ENCODE data around the gene ALK. TPM values are rescaled to one million over a fixed set of nuclear protein-coding genes. Genes with fewer than 3 reads are reported as not detected.

ALK gene
- total and polyA plus RNA-seq, 2 donors (not counting 1 experiment from before 2014, with no cell fraction given) = not detected

GRCh38 chr2:29443151-29443550 lies 478.2 kb downstream of the ALK start:
- Histone ChIP-seq H3K27ac (ENCODE audit: low read length in 2 of 2) (no peak overlapping the region), H3K9me3 (ENCODE audit: control extremely low read depth in 1 of 3, control insufficient read depth in 2 of 3, insufficient read depth in 1 of 3, low read length in 2 of 3) (no peaks in the 10 kb centered on the region), H3K4me1 (ENCODE audit: control insufficient read depth in 2 of 2, insufficient read depth in 2 of 2, low read length in 2 of 2) (no peaks in the 10 kb centered on the region), H4K20me1 (ENCODE audit: control insufficient read depth, insufficient read depth, low read length, poor library complexity, severe bottlenecking) (no peaks in the 10 kb centered on the region), H3K36me3 (replicated peaks in 1 of 2; ENCODE audit: control extremely low read depth in 1 of 2, control insufficient read depth in 1 of 2, extremely low read depth in 1 of 2, insufficient read depth in 2 of 2, low read length in 1 of 2) (no peaks in the 10 kb centered on the region), H3K4me2 (replicated peaks; ENCODE audit: low read depth, low read length, poor library complexity, severe bottlenecking) (no peak overlapping the region), H3K27me3 (replicated peaks in 1 of 4; ENCODE audit: control extremely low read depth in 1 of 4, control insufficient read depth in 3 of 4, insufficient read depth in 4 of 4, low read length in 3 of 4) (no peaks in the 10 kb centered on the region), H3K9ac (ENCODE audit: low read length) (no peak overlapping the region), H3K79me2 (ENCODE audit: control insufficient read depth, insufficient read depth, low read length) (no peaks in the 10 kb centered on the region), H2AFZ (ENCODE audit: insufficient read depth, low read depth, low read length, poor library complexity, severe bottlenecking) (no peak overlapping the region), H3K4me3 (ENCODE audit: control extremely low read depth in 1 of 5, extremely low read depth in 1 of 5, insufficient read depth in 1 of 5, low read depth in 2 of 5, low read length in 4 of 5) (no peak overlapping the region)
- H3K9me3 Mint-ChIP-seq (ENCODE audit: insufficient read depth) = no peaks in the 10 kb centered on the region
- DNase-seq (no peak), ATAC-seq (ENCODE audit: low read depth) (no peak)
- TF ChIP-seq CTCF (IDR thresholded peaks at IDR 0.05) = no peak
- TF ChIP-seq EZH2 (IDR thresholded peaks at IDR 0.05; ENCODE audit: borderline replicate concordance, insufficient read depth, low read depth, low read length, poor library complexity, severe bottlenecking) = no peak
- H3K4me3 Mint-ChIP-seq = no peak overlapping the region
- no peaks in the 10 kb centered on the region for H3K27me3 Mint-ChIP-seq
- no peak overlapping the region for H3K27ac Mint-ChIP-seq
- intact Hi-C loops (cut with micrococcal nuclease) = no loop called here
- 100% methylated on average over 3 of the region's 4 CpGs for WGBS (ENCODE audit: insufficient coverage)
- H3K4me1 Mint-ChIP-seq = no peaks in the 10 kb centered on the region
- CTCF ChIA-PET = no interaction called here
- POLR2A ChIA-PET = no interaction called here

- Histone ChIP-seq H3K4me2 (replicated peaks; ENCODE audit: low read depth, low read length, poor library complexity, severe bottlenecking) (no peak overlapping the region), H3K79me2 (ENCODE audit: control insufficient read depth, insufficient read depth, low read length) (no peaks in the 10 kb centered on the region), H3K4me1 (ENCODE audit: control insufficient read depth in 2 of 2, insufficient read depth in 2 of 2, low read length in 2 of 2) (no peaks in the 10 kb centered on the region), H3K9ac (ENCODE audit: low read length) (no peak overlapping the region), H3K9me3 (ENCODE audit: control extremely low read depth in 1 of 3, control insufficient read depth in 2 of 3, insufficient read depth in 1 of 3, low read length in 2 of 3) (no peaks in the 10 kb centered on the region), H3K36me3 (replicated peaks in 1 of 2; ENCODE audit: control extremely low read depth in 1 of 2, control insufficient read depth in 1 of 2, extremely low read depth in 1 of 2, insufficient read depth in 2 of 2, low read length in 1 of 2) (no peaks in the 10 kb centered on the region), H3K27me3 (replicated peaks in 1 of 4; ENCODE audit: control extremely low read depth in 1 of 4, control insufficient read depth in 3 of 4, insufficient read depth in 4 of 4, low read length in 3 of 4) (no peaks in the 10 kb centered on the region), H3K27ac (ENCODE audit: low read length in 2 of 2) (no peak overlapping the region), H3K4me3 (ENCODE audit: control extremely low read depth in 1 of 5, extremely low read depth in 1 of 5, insufficient read depth in 1 of 5, low read depth in 2 of 5, low read length in 4 of 5) (no peak overlapping the region), H2AFZ (ENCODE audit: insufficient read depth, low read depth, low read length, poor library complexity, severe bottlenecking) (no peak overlapping the region), H4K20me1 (ENCODE audit: control insufficient read depth, insufficient read depth, low read length, poor library complexity, severe bottlenecking) (no peaks in the 10 kb centered on the region)
- intact Hi-C loops (cut with micrococcal nuclease) = no loop called here
- Mint-ChIP-seq H3K27ac (no peak overlapping the region), H3K9me3 (ENCODE audit: insufficient read depth) (no peaks in the 10 kb centered on the region), H3K4me1 (no peaks in the 10 kb centered on the region), H3K27me3 (no peaks in the 10 kb centered on the region), H3K4me3 (no peak overlapping the region)
- ChIA-PET CTCF (no interaction called here), POLR2A (no interaction called here)
- no peak for ATAC-seq (ENCODE audit: low read depth)
- WGBS (ENCODE audit: insufficient coverage) = 84% methylated on average over 6 of the region's 6 CpGs
- no peak for DNase-seq
- TF ChIP-seq CTCF (IDR thresholded peaks at IDR 0.05) = no peak
- TF ChIP-seq EZH2 (IDR thresholded peaks at IDR 0.05; ENCODE audit: borderline replicate concordance, insufficient read depth, low read depth, low read length, poor library complexity, severe bottlenecking) = no peak
Observed at GRCh38 chr2:29440921-29441623, 480.3 kb downstream of the ALK start.
